Dendritic cell treated with granulocyte-macrophage colony-stimulating factor and Interleukin-4, amounts not matched to agents 40 ng/mL and 50 ng/mL, for 4 days (primary cell): Measurements from ENCODE around the gene NSUN4.

ENCODE experiments used
- H3K27ac Mint-ChIP-seq: one replicate; pipeline ENCODE4 v1.8.0; 2022; ENCODE audit warnings: mild to moderate bottlenecking, mixed read lengths
- H3K27me3 Mint-ChIP-seq: one replicate; pipeline ENCODE4 v1.8.0; 2022; ENCODE audit warnings: mild to moderate bottlenecking, mixed read lengths
- H3K36me3 Mint-ChIP-seq: one replicate; pipeline ENCODE4 v1.8.0; 2022; ENCODE audit warnings: low read depth, mixed read lengths
- H3K4me1 Mint-ChIP-seq: one replicate; pipeline ENCODE4 v1.8.0; 2022; ENCODE audit warnings: low read depth, mixed read lengths
- H3K4me3 Mint-ChIP-seq: one replicate; pipeline ENCODE4 v1.8.0; 2022; ENCODE audit warnings: mild to moderate bottlenecking, moderate library complexity, mixed read lengths
- H3K9me3 Mint-ChIP-seq: one replicate; pipeline ENCODE4 v1.8.0; 2022; ENCODE audit warnings: mixed read lengths
- intact Hi-C: fragments of 100-400 bp; cut with micrococcal nuclease; formaldehyde crosslinking; loops from one replicate; pipeline ENCODE4 v1.15.0; 2022

NSUN4 gene

DNA sequence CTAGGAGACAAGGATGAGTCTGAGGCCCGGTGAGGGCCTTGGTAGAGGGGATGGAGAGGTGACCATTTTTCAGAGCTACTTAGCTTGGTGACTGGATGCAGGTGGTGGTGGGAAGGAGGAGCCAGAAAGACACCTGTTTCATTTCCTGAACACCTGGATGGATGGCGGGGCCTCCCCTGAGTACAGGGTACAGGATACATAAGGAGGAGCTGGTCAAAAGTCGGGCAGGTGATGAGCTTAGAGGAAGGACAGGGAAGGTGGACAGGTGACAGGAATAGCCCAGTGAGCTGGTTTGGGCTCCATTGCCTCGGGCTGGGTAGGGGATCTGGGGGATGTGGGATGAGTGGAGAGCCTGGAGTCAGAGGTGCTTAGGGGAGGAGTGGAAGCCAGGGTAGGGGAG, 59.8 kb downstream of the NSUN4 start:
- H3K4me1 Mint-ChIP-seq = peaks cover 61% of the 10 kb centered on the region
- H3K27me3 Mint-ChIP-seq = peaks cover 3% of the 10 kb centered on the region
- no peaks in the 10 kb centered on the region for H3K9me3 Mint-ChIP-seq
- peaks cover 5% of the 10 kb centered on the region for H3K36me3 Mint-ChIP-seq
- no peak overlapping the region for H3K4me3 Mint-ChIP-seq
- H3K27ac Mint-ChIP-seq = peak overlapping the region; percentile 14
- intact Hi-C loops = no loop called here

DNA sequence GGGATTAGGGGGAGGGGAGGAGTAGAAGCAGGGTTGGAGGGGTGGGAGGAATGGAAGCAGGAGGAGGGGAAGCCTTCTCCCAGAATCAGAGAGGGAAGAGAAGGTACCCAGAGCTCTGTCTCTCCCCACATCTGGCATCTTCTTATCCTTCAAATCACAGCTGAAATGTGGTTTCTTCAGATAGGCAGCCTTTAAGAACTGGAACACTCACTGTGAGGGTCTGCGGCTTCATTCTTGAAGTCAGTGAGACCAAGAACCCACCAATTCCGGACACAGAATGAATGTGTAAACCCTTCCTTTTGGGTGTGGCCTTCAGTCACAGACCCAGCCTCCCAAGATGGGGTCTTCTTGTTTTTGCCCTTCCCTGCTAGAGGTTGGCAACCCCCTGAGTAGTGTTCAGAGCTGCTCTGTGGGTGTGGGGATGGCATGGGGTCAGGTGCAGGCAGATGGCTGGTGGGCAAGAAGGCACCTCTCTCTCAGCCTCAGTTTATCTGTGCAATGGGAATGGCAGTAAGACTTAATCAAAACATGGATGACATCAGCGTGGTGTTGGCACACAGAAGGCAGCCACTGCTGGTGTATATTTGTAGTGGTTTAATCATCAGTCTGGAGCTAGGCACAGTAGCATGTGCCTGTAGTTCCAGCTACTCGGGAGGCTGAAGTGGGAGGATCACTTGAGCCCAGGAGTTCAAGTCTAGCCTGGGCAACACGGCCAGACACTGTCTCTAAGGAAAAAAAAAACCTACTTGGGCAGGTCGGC, 60.7 kb downstream of the NSUN4 start:
- H3K36me3 Mint-ChIP-seq = peaks cover 5% of the 10 kb centered on the region
- H3K27ac Mint-ChIP-seq = no peak overlapping the region
- H3K27me3 Mint-ChIP-seq = peaks cover 2% of the 10 kb centered on the region
- intact Hi-C loops = no loop called here
- H3K9me3 Mint-ChIP-seq = no peaks in the 10 kb centered on the region
- no peak overlapping the region for H3K4me3 Mint-ChIP-seq
- H3K4me1 Mint-ChIP-seq = peaks cover 61% of the 10 kb centered on the region

DNA sequence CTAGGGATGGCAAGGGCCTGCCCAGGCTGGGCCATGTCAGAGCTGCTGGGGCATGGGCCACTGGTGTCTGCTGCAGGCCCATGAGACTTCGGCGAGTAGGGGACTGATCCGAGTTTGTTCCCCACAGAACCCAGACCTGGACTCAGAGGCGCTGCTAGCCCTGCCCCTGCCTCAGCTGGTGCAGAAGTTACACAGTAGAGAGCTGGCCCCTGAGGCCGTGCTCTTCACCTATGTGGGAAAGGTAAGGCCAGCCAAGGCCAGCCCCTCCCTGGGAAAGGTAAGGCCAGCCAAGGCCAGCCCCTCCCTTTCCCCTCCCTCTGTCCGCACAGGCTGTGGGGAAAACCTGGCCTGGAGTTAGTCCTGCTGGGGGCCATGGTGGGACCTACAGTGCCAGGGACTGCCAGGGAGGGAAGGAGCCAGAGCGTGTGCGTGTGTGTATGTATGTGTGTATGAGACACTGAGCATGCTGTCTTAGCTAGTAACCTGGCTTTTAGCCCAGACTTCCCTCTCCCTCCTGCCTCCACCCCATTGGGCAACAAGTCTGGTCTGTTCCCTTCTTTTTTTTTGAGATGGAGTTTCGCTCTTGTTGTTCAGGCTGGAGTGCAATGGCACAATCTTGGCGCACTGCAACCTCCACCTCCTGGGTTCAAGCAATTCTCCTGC, 61.5 kb downstream of the NSUN4 start:
- Mint-ChIP-seq H3K4me1 (peaks cover 61% of the 10 kb centered on the region), H3K27me3 (peaks cover 2% of the 10 kb centered on the region), H3K9me3 (no peaks in the 10 kb centered on the region), H3K4me3 (no peak overlapping the region), H3K36me3 (peaks cover 5% of the 10 kb centered on the region), H3K27ac (no peak overlapping the region)
- intact Hi-C loops = loop anchor here (1.0 kb wide), 1 partner anchor 8 kb away; the partner anchor contains the start of gene FAAH

DNA sequence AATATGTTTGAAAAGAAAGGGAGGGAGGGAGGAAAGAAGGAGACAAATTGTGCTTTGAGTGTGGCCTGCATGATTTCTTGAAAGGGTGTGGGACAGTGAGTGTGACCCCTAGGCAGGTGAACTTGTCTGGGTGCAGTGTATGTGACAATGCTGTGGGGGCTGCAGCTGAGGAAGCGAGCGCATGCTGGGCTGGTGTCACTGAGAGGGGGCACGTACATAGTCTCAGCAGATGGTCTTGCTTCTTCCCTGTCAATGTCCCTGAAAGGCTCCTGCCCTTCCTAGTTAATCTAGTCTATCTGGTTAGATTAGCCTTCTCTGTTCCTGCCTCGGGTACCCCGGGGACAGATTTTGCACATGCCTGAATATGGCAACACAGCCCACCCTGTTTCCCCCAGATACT, 63.3 kb downstream of the NSUN4 start:
- Mint-ChIP-seq H3K36me3 (peaks cover 14% of the 10 kb centered on the region), H3K4me1 (peaks cover 61% of the 10 kb centered on the region), H3K27ac (no peak overlapping the region), H3K27me3 (peaks cover 2% of the 10 kb centered on the region), H3K4me3 (no peak overlapping the region), H3K9me3 (no peaks in the 10 kb centered on the region)
- intact Hi-C loops = no loop called here

DNA sequence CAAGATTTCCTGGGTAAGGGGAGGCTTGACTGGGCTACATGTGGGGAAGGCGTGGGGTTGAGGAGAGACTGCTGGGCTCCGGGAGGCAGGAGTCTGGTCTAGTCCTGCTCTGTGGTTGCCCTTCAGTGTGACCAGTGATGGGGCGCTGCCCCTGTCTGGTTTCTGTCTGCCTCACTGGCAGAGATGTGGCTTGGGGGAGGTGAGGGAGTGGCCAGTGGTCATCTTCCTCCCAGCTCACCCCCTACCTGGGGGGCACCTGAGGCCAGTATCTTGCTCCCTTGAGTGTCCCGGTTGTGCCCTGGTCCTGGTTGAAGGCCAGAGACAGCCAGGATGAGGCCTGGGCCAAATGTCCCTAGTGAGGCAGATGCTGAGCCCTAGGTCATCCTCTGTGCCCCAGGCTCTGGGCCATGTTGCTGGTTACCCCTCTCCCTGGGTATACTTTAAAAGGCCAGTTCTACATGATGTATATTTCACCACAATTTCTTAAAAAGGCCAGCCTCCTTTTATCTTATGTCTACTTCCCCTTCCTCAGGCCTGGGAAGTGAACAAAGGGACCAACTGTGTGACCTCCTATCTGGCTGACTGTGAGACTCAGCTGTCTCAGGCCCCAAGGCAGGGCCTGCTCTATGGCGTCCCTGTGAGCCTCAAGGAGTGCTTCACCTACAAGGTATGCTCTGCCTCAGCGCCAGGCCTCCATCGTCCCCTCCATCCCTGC, 64.0 kb downstream of the NSUN4 start:
- Mint-ChIP-seq H3K36me3 (peaks cover 19% of the 10 kb centered on the region), H3K4me3 (no peak overlapping the region), H3K9me3 (no peaks in the 10 kb centered on the region), H3K27ac (no peak overlapping the region), H3K4me1 (peaks cover 56% of the 10 kb centered on the region), H3K27me3 (peaks cover 2% of the 10 kb centered on the region)
- intact Hi-C loops = no loop called here

DNA sequence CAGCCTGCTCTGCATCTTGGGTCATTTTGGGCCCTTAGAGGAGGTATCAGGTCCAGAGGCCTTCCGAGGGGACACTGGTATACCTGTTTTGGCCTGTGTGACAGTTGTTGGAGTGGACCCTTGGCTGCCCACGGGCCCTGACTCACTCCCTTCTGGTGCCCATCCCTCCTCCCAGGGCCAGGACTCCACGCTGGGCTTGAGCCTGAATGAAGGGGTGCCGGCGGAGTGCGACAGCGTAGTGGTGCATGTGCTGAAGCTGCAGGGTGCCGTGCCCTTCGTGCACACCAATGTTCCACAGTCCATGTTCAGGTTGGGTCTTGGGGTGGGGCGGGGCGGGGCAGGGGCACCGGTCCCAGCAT, 64.6 kb downstream of the NSUN4 start:
- Mint-ChIP-seq H3K9me3 (no peaks in the 10 kb centered on the region), H3K36me3 (peaks cover 23% of the 10 kb centered on the region), H3K27ac (no peak overlapping the region), H3K27me3 (peaks cover under 1% of the 10 kb centered on the region), H3K4me3 (no peak overlapping the region), H3K4me1 (peaks cover 53% of the 10 kb centered on the region)
- intact Hi-C loops = no loop called here

DNA sequence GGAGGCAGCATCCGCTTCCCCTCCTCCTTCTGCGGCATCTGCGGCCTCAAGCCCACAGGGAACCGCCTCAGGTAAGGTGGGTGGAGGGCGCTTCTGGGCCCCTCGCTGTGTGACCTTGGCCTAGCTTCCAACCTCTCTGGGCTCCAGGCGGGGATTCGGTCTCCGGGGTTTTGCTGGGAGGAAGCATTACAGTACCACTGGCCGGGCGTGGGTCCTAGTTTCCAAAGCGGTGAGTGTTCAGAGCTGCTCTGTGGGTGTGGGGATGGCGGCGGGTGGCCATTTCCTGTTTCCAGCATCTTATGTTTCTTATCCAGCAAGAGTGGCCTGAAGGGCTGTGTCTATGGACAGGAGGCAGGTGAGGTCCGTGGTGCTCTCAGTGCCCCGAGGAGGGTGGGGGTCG, 65.1 kb downstream of the NSUN4 start:
- intact Hi-C loops = loop anchor here (1.0 kb wide), 1 partner anchor 123 kb away; no protein-coding TSS in a partner anchor

DNA sequence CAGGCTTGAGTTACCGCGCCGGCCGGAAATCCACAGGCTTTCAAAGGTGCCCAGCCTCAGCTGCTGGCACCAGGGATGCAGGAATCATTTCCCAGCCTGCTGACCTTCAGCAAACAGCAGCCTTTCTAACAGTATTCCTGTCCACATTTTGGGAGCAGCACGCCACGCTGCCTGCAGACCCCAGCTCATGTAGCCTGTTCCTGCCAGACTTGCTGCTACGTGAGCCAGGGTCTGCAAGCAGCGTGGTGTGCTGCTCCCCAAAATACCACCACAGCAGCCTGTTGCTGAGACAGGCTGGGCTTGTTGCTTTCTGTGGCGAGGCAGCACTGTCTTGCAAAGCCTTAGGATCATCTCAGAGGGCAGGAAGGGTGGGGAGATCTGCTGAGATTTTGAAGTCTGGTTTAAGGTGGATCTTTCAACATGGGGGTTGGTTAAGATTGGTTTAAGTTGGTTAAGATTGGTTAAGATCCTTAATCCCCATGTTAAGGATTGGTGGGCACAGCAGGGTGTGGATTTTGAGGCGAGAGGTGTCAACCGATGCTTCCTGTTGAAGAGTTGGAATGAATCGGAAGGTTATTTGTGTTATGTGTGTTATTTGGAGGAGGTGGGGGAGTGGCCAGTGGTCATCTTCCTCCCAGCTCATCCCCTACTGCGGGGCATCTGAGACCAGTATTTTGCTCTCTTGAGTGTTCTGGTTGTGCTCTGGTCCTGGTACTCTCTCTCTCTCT, 66.4 kb downstream of the NSUN4 start:
- Mint-ChIP-seq H3K27me3 (no peaks in the 10 kb centered on the region), H3K4me3 (no peak overlapping the region), H3K9me3 (no peaks in the 10 kb centered on the region), H3K27ac (peak overlapping the region; percentile 0), H3K36me3 (peaks cover 35% of the 10 kb centered on the region), H3K4me1 (peaks cover 38% of the 10 kb centered on the region)
- intact Hi-C loops = loop anchor here (1.0 kb wide), 1 partner anchor 121 kb away; no protein-coding TSS in a partner anchor

More for the DNA sequence above, 65.1 kb downstream of the NSUN4 start:
- Mint-ChIP-seq H3K4me3 (no peak overlapping the region), H3K27me3 (no peaks in the 10 kb centered on the region), H3K36me3 (peaks cover 29% of the 10 kb centered on the region), H3K9me3 (no peaks in the 10 kb centered on the region), H3K27ac (peak overlapping the region; percentile 37), H3K4me1 (peaks cover 48% of the 10 kb centered on the region)

DNA sequence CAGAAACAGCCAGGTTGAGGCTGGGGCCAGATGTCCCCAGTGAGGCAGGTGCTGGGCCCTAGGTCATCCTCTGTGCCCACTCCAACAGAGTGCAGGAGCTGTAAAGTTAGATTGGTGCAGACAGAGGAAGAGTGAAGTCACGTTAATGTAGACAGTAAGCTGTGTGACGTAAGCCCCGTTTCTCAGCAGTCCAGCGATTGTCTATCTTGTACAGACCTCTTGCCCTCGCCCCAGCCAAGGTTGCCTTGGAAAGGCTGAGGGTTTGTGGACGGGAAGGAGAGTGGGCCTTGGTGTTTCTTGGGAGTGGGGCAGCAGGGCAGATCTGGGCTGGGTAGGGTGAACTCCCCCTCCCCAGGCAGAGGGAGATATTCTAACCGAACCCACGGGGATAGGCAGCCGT, 67.0 kb downstream of the NSUN4 start:
- peaks cover 33% of the 10 kb centered on the region for H3K4me1 Mint-ChIP-seq
- no peaks in the 10 kb centered on the region for H3K9me3 Mint-ChIP-seq
- H3K27me3 Mint-ChIP-seq = no peaks in the 10 kb centered on the region
- H3K4me3 Mint-ChIP-seq = no peak overlapping the region
- H3K27ac Mint-ChIP-seq = peak overlapping the region; percentile 0
- peaks cover 41% of the 10 kb centered on the region for H3K36me3 Mint-ChIP-seq
- intact Hi-C loops = no loop called here

DNA sequence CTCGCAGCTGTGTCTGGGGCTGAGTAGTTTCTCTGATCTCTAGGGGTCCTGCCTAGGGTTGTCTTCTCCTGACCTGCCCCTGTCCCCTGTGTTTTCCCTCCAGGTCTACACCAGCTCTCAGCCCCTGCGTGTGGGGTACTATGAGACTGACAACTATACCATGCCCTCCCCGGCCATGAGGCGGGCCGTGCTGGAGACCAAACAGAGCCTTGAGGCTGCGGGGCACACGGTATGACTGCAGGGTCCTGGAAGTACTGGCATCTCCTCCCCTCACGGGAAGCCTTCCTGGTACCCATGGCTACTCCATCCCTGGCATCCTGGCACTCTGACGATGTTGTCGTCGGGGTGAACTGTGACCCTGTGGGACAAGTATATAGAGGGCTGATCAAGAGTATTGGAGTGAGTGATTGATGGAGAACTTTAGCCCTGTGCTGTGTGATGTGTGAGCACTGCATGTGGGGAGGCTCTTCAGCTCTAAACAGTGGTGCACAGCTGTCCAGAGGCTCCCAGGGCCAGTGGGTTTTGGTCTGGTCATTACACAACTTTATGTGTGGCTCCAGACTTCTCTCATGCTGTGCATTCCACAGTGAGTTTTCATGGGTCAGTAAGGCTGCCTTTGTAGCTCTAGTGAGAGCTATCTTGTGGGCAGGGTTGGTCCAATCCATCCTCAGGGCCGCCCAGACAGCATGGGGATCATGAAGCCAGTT, 67.9 kb downstream of the NSUN4 start:
- intact Hi-C loops = no loop called here

DNA sequence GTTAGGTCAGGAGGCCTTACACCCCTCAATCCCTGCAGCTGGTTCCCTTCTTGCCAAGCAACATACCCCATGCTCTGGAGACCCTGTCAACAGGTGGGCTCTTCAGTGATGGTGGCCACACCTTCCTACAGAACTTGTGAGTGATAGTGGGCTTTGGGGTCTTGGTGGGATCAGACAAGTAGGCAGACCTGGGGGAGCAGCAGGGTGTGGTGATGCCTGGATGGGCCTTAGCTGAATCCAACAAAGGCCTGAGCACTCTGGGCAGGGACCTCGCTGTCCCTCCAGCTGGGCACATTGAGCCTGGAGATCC, 68.4 kb downstream of the NSUN4 start:
- intact Hi-C loops = no loop called here
- Mint-ChIP-seq H3K9me3 (no peaks in the 10 kb centered on the region), H3K27ac (no peak overlapping the region), H3K27me3 (no peaks in the 10 kb centered on the region), H3K4me1 (peaks cover 25% of the 10 kb centered on the region), H3K36me3 (peaks cover 49% of the 10 kb centered on the region), H3K4me3 (no peak overlapping the region)

More for the DNA sequence above, 67.9 kb downstream of the NSUN4 start:
- peaks cover 46% of the 10 kb centered on the region for H3K36me3 Mint-ChIP-seq
- H3K27ac Mint-ChIP-seq = no peak overlapping the region
- no peak overlapping the region for H3K4me3 Mint-ChIP-seq
- no peaks in the 10 kb centered on the region for H3K27me3 Mint-ChIP-seq
- H3K9me3 Mint-ChIP-seq = no peaks in the 10 kb centered on the region
- peaks cover 27% of the 10 kb centered on the region for H3K4me1 Mint-ChIP-seq

DNA sequence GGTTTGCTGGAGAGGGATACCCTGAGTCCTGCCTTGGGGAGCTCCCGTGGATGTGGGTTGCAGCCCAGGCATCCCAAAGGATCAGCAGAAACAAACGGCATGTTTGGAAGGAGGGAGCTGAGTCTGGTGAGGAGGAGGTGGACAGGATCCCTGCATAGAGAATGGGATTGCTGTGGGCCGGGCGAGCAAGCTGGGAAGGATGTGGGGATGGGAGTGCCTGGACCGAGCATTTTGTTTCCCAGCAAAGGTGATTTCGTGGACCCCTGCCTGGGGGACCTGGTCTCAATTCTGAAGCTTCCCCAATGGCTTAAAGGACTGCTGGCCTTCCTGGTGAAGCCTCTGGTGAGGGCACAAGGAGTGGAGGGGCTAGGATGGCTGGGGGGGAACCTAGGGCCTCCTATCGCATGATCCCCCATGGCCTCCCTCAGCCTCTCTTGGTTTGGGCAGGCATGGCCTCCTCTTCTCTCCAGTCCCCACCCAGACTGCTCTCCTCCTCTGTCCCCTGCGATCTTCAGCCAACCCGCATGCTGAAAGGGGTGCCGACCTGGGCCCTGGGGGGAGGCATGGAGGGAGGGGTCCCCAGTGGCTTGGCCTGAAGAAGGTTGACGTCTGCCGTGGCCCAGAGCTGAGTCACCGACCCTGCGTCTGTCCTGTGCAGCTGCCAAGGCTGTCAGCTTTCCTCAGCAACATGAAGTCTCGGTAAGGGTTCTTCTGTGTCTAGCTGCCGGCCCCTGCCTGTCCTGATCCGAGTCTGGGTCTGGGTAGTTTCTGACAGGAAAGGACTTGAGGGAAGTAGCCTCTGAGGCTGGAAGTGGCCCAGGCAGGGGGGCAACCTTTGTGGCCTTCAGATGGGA, 69.8 kb downstream of the NSUN4 start:
- no peaks in the 10 kb centered on the region for H3K9me3 Mint-ChIP-seq

DNA sequence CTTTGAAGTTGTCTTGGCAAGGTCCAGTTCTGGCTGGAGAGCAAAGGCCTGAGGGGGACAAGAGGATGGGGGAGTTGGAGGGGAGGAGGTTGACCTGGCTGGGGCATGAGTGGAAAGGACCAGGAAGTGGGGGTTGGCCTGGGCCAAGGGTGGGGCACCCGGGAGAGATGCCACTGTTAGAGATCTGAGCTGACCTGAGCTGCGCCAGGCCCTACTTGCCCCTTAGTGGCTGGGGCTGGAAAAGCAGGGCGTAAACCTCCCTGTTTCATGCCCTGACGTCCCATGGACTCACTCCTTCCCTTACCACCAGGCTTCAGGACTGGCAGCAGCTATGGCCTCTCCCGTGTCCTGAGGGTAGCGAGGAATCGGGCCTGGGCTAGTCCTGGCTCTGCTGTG, 70.4 kb downstream of the NSUN4 start:
- peaks cover 19% of the 10 kb centered on the region for H3K4me1 Mint-ChIP-seq
- H3K9me3 Mint-ChIP-seq = no peaks in the 10 kb centered on the region
- intact Hi-C loops = no loop called here
- H3K36me3 Mint-ChIP-seq = peaks cover 51% of the 10 kb centered on the region
- no peak overlapping the region for H3K27ac Mint-ChIP-seq
- no peaks in the 10 kb centered on the region for H3K27me3 Mint-ChIP-seq
- no peak overlapping the region for H3K4me3 Mint-ChIP-seq

More for the DNA sequence above, 69.8 kb downstream of the NSUN4 start:
- intact Hi-C loops = no loop called here
- Mint-ChIP-seq H3K27ac (no peak overlapping the region), H3K4me3 (no peak overlapping the region), H3K4me1 (peaks cover 19% of the 10 kb centered on the region), H3K27me3 (no peaks in the 10 kb centered on the region), H3K36me3 (peaks cover 51% of the 10 kb centered on the region)
